Uterus (tissue), 4 donors: Measurements from ENCODE around the gene ZNF490. TPM values are rescaled to one million over a fixed set of nuclear protein-coding genes. Genes with fewer than 3 reads are reported as not detected.
"Not testable (repeated sequence)": the region's sequence is repeated elsewhere in the genome, so short reads cannot be mapped to it uniquely, and the experiment has no call there.

Experiments
- DNase-seq, 2 donors: peaks; one replicate each; pipeline ENCODE4 v3.0.0-alpha.2; 2019 to 2020
- H3K27ac ChIP-seq, 2 donors: fragments of 200-600 bp; sonication (generic); 1 replicate in 1 of 2; 2 replicates in 1 of 2; pipeline ENCODE4 v1.5.1; 2016 to 2018
- H3K27me3 ChIP-seq, 2 donors: fragments of 200-600 bp; sonication (generic); one replicate each; pipeline ENCODE4 v1.5.1; 2018 to 2019; ENCODE audit warnings: control low read depth in 1 of 2
- H3K36me3 ChIP-seq, 2 donors: fragments of 200-600 bp; sonication (generic); one replicate each; pipeline ENCODE4 v1.5.1; 2019; ENCODE audit warnings: control low read depth in 1 of 2
- H3K4me1 ChIP-seq, 2 donors: fragments of 200-600 bp; sonication (generic); one replicate each; pipeline ENCODE4 v1.5.1; 2018 to 2019; ENCODE audit warnings: control low read depth in 1 of 2
- H3K4me3 ChIP-seq, 2 donors: fragments of 200-600 bp; sonication (generic); 1 replicate in 1 of 2; 2 replicates in 1 of 2; pipeline ENCODE4 v1.5.1; 2018 to 2019; ENCODE audit warnings: mild to moderate bottlenecking in 1 of 2
- H3K9me3 ChIP-seq, 2 donors: fragments of 200-600 bp; sonication (generic); one replicate each; pipeline ENCODE4 v1.5.1; 2019; ENCODE audit warnings: control low read depth in 1 of 2
- CTCF ChIP-seq, 4 experiments: fragments of 200-600 bp in 2 of 4; fragments of 450-650 bp in 2 of 4; sonication (generic) in 2 of 4; IDR thresholded peaks; one replicate each; pipeline ENCODE4 v1.5.1; 2016 to 2019; ENCODE audit warnings: antibody characterized with exemption in 4 of 4, mild to moderate bottlenecking in 2 of 4, moderate library complexity in 1 of 4
- POLR2A ChIP-seq, 2 donors: fragments of 450-650 bp; IDR thresholded peaks; one replicate each; pipeline ENCODE4 v1.6.1; 2016; ENCODE audit warnings: antibody characterized with exemption in 2 of 2, mild to moderate bottlenecking in 1 of 2, moderate library complexity in 1 of 2
- intact Hi-C: fragments of 100-400 bp; cut with DNase I; formaldehyde crosslinking; loops from one replicate; pipeline ENCODE4 v1.15.1; 2023; ENCODE audit warnings: low total_unique reads
- total RNA-seq, 4 donors: library from RNA; depleted of rRNA in 3 of 4; stranded (reverse); fragments of >200 nt in 3 of 4; gene quantifications; one replicate each; pipeline versions ENCODE4 v1.1.0 to v1.2.4, GENCODE V29; 2014 to 2023
- donor health status: DM: yes; HTN: yes; CAD: no.

ZNF490 gene
- total RNA-seq, 4 donors from 2014 or later: 0.59 to 15.4 (median 8.1) TPM

GRCh38 chr19:12574036-12574435 lies 36.6 kb downstream of the ZNF490 start:
- Histone ChIP-seq H3K36me3 (no peaks in the 10 kb centered on the region), H3K9me3 (no peaks in the 10 kb centered on the region), H3K4me1 (no peaks in the 10 kb centered on the region), H3K27me3 (no peaks in the 10 kb centered on the region), H3K27ac (no peak overlapping the region), H3K4me3 (no peak overlapping the region)
- intact Hi-C loops: no loop called here
- TF ChIP-seq POLR2A (IDR thresholded peaks at IDR 0.05) (no peak), CTCF (IDR thresholded peaks at IDR 0.05) (no peak)
- no peak for DNase-seq

- intact Hi-C loops: no loop called here
- Histone ChIP-seq H3K4me1 (no peaks in the 10 kb centered on the region), H3K36me3 (no peaks in the 10 kb centered on the region), H3K4me3 (no peak overlapping the region), H3K9me3 (no peaks in the 10 kb centered on the region), H3K27me3 (no peaks in the 10 kb centered on the region), H3K27ac (no peak overlapping the region)
- TF ChIP-seq CTCF (IDR thresholded peaks at IDR 0.05) (no peak), POLR2A (IDR thresholded peaks at IDR 0.05) (no peak)
- DNase-seq: no peak
Measured at GRCh38 chr19:12567951-12568350, 42.7 kb downstream of the ZNF490 start.

GRCh38 chr19:12566380-12566779 lies 44.2 kb downstream of the ZNF490 start:
- DNase-seq, intact Hi-C loops: not testable (repeated sequence)

GRCh38 chr19:12564016-12564664 lies 46.5 kb downstream of the ZNF490 start:
- H3K27me3 ChIP-seq: no peaks in the 10 kb centered on the region
- H3K4me3 ChIP-seq: no peak overlapping the region
- no peaks in the 10 kb centered on the region for H3K4me1 ChIP-seq
- intact Hi-C loops: no loop called here
- TF ChIP-seq POLR2A (IDR thresholded peaks at IDR 0.05) (no peak), CTCF (IDR thresholded peaks at IDR 0.05) (peak; percentile 89 to 94 (median 91))
- peak; percentile 90 to 91 for DNase-seq
- no peaks in the 10 kb centered on the region for H3K36me3 ChIP-seq
- no peaks in the 10 kb centered on the region for H3K9me3 ChIP-seq
- H3K27ac ChIP-seq: peak overlapping the region; percentile 23 to 29

More at GRCh38 chr19:12566380-12566779, 44.2 kb downstream of the ZNF490 start:
- not testable (repeated sequence) for H3K36me3 ChIP-seq, H3K4me1 ChIP-seq, H3K27me3 ChIP-seq, H3K4me3 ChIP-seq, H3K9me3 ChIP-seq, H3K27ac ChIP-seq

GRCh38 chr19:12555456-12555930 lies 55.1 kb downstream of the ZNF490 start:
- H3K4me3 ChIP-seq: no peak overlapping the region

More at GRCh38 chr19:12555456-12555930, 55.1 kb downstream of the ZNF490 start:
- Histone ChIP-seq H3K27me3 (no peaks in the 10 kb centered on the region), H3K27ac (no peak overlapping the region), H3K4me1 (no peaks in the 10 kb centered on the region), H3K36me3 (no peaks in the 10 kb centered on the region), H3K9me3 (no peaks in the 10 kb centered on the region)
- intact Hi-C loops: no loop called here
- TF ChIP-seq CTCF (IDR thresholded peaks at IDR 0.05) (no peak), POLR2A (IDR thresholded peaks at IDR 0.05) (no peak)
- DNase-seq: no peak
